Activated CD4-positive, alpha-beta memory T cell treated with anti-CD3 and anti-CD28 coated beads, Interleukin-2, amount 10 ng/mL, durations not matched to agents 7 days and 5 days (primary cell): ENCODE measurements around the gene SNRNP27. TPM values are rescaled to one million over a fixed set of nuclear protein-coding genes. Genes with fewer than 3 reads are reported as not detected.
"Not testable (repeated sequence)": the region's sequence is repeated elsewhere in the genome, so short reads cannot be mapped to it uniquely, and the experiment has no call there.

Experiments used
- CTCF ChIA-PET: fragments of 350-600 bp; sonication (Branson Sonifier 250); formaldehyde crosslinking; loops from one replicate; lab custom pipeline; 2021; ENCODE audit warnings: antibody characterized with exemption, inconsistent platforms; lab: Charles Lee
- POLR2A ChIA-PET: fragments of 350-600 bp; sonication (Branson Sonifier 250); formaldehyde crosslinking; loops from one replicate; lab custom pipeline; 2021; ENCODE audit warnings: antibody characterized with exemption; lab: Charles Lee
- DNase-seq: peaks from one replicate; pipeline ENCODE4 v3.0.0-alpha.2; 2020
- H3K27ac Mint-ChIP-seq: one replicate; pipeline ENCODE4 v1.8.0; 2021; ENCODE audit warnings: mild to moderate bottlenecking, mixed read lengths
- H3K27me3 Mint-ChIP-seq: one replicate; pipeline ENCODE4 v1.8.0; 2021; ENCODE audit warnings: mixed read lengths
- H3K36me3 Mint-ChIP-seq: one replicate; pipeline ENCODE4 v1.8.0; 2021; ENCODE audit warnings: low read depth, mixed read lengths
- H3K4me1 Mint-ChIP-seq: one replicate; pipeline ENCODE4 v1.8.0; 2021; ENCODE audit warnings: mixed read lengths
- H3K4me3 Mint-ChIP-seq: one replicate; pipeline ENCODE4 v1.8.0; 2021; ENCODE audit warnings: mild to moderate bottlenecking, mixed read lengths
- H3K9me3 Mint-ChIP-seq: one replicate; pipeline ENCODE4 v1.8.0; 2021; ENCODE audit warnings: mixed read lengths
- total RNA-seq, 2 experiments: library from RNA; stranded (reverse); gene quantifications; one replicate each; pipeline ENCODE4 v1.2.3, GENCODE V29; 2021

SNRNP27 gene
- total RNA-seq, 2 experiments from 2014 or later, result 59.3 to 63.3 TPM

GRCh38 chr2:69950241-69950640 is 56.5 kb downstream of the SNRNP27 start:
- no peak for DNase-seq
- H3K9me3 Mint-ChIP-seq, result no peaks in the 10 kb centered on the region
- no peak overlapping the region for H3K27ac Mint-ChIP-seq
- CTCF ChIA-PET, result no interaction called here
- H3K4me3 Mint-ChIP-seq, result no peak overlapping the region
- POLR2A ChIA-PET, result interaction anchor here (1.2 kb wide), 1 partner anchor 36 kb away, joined by 4 read pairs; the partner anchor contains the start of gene MXD1
- peaks cover 10% of the 10 kb centered on the region for H3K27me3 Mint-ChIP-seq
- H3K4me1 Mint-ChIP-seq, result peaks cover 37% of the 10 kb centered on the region
- peaks cover 7% of the 10 kb centered on the region for H3K36me3 Mint-ChIP-seq

GRCh38 chr2:69950671-69951070 is 56.9 kb downstream of the SNRNP27 start:
- DNase-seq, H3K36me3 Mint-ChIP-seq, POLR2A ChIA-PET, H3K27ac Mint-ChIP-seq, H3K4me3 Mint-ChIP-seq, H3K9me3 Mint-ChIP-seq: not testable (repeated sequence)
- CTCF ChIA-PET, result interaction anchor here (2.1 kb wide), 1 partner anchor 91 kb away, joined by 4 read pairs; no protein-coding TSS in a partner anchor
- Mint-ChIP-seq H3K27me3 (peaks cover 14% of the 10 kb centered on the region), H3K4me1 (peaks cover 33% of the 10 kb centered on the region)

- H3K4me3 Mint-ChIP-seq, result no peak overlapping the region
- H3K27ac Mint-ChIP-seq, result no peak overlapping the region
- no peaks in the 10 kb centered on the region for H3K9me3 Mint-ChIP-seq
- DNase-seq, result no peak
- H3K36me3 Mint-ChIP-seq, result peaks cover 2% of the 10 kb centered on the region
- CTCF ChIA-PET, result interaction anchor here (0.7 to 2.1 kb wide), 3 partner anchors 54 to 311 kb away, joined by 3 to 4 read pairs (median 3); no protein-coding TSS in a partner anchor
- POLR2A ChIA-PET, result no interaction called here
- peaks cover 31% of the 10 kb centered on the region for H3K27me3 Mint-ChIP-seq
- peaks cover 14% of the 10 kb centered on the region for H3K4me1 Mint-ChIP-seq
Observed at GRCh38 chr2:69952336-69953115, 58.8 kb downstream of the SNRNP27 start.

- H3K9me3 Mint-ChIP-seq, result no peaks in the 10 kb centered on the region
- H3K4me1 Mint-ChIP-seq, result peaks cover 12% of the 10 kb centered on the region
- H3K27me3 Mint-ChIP-seq, result peaks cover 37% of the 10 kb centered on the region
- no peaks in the 10 kb centered on the region for H3K36me3 Mint-ChIP-seq
- ChIA-PET POLR2A (no interaction called here), CTCF (no interaction called here)
- no peak for DNase-seq
- H3K4me3 Mint-ChIP-seq, result no peak overlapping the region
- H3K27ac Mint-ChIP-seq, result no peak overlapping the region
Observed at GRCh38 chr2:69954084-69954483, 60.3 kb downstream of the SNRNP27 start.

Other genes with a start within 250 kb of the SNRNP27 start
- gene ANXA4, start 151.8 kb upstream of the SNRNP27 start, total RNA-seq, result 10 to 100 TPM; 86.9 to 90.4 TPM
- 10 to 100 TPM; 30.1 to 34.8 TPM for gene GMCL1, start 64.3 kb upstream of the SNRNP27 start, total RNA-seq
- gene MXD1, start 21.2 kb downstream of the SNRNP27 start, total RNA-seq, result 10 to 100 TPM; 40.8 to 47.5 TPM
- gene ASPRV1, start 67.7 kb downstream of the SNRNP27 start, total RNA-seq, result under 1 TPM; 0.98 TPM
- 100 to 1,000 TPM; 475 to 483 TPM for gene PCBP1, start 193.5 kb downstream of the SNRNP27 start, total RNA-seq